ENCODE results near the gene EXOC1.

Gene EXOC1

DNA sequence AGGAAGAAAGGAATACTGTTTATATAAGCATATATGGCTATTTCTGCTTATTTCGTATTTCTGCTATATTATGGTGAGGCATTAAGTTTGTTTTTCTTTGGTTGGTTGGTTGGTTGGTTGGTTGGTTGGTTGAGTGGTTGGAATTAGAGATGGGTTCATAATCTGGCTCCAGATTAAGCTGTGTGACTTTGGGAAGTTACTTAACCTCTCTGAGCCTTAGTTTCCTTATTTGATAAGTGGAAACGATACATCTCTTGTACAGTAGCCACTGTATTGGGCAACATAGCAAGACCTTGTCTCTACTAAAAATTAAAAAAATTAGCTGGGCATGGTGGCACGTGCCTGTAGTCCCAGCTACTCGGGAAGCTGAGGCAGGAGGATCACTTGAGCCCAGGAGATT is 49.2 kb downstream of the EXOC1 start:
- no peak overlapping the region for H3K4me3 ChIP-seq (ENCODE audit: low read depth, low read length)
- DNase-seq (ENCODE audit: low read depth) = no peak
- TF ChIP-seq MYC (IDR thresholded peaks at IDR 0.05; ENCODE audit: low read depth, low read length) (no peak), POLR2A (IDR thresholded peaks at IDR 0.05; ENCODE audit: extremely low read depth, insufficient read length) (no peak)
- TF ChIP-seq, protein P1, sequence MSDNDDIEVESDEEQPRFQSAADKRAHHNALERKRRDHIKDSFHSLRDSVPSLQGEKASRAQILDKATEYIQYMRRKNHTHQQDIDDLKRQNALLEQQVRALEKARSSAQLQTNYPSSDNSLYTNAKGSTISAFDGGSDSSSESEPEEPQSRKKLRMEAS (IDR thresholded peaks at IDR 0.05; ENCODE audit: low read depth, low read length) = no peak
- TF ChIP-seq, protein P2, sequence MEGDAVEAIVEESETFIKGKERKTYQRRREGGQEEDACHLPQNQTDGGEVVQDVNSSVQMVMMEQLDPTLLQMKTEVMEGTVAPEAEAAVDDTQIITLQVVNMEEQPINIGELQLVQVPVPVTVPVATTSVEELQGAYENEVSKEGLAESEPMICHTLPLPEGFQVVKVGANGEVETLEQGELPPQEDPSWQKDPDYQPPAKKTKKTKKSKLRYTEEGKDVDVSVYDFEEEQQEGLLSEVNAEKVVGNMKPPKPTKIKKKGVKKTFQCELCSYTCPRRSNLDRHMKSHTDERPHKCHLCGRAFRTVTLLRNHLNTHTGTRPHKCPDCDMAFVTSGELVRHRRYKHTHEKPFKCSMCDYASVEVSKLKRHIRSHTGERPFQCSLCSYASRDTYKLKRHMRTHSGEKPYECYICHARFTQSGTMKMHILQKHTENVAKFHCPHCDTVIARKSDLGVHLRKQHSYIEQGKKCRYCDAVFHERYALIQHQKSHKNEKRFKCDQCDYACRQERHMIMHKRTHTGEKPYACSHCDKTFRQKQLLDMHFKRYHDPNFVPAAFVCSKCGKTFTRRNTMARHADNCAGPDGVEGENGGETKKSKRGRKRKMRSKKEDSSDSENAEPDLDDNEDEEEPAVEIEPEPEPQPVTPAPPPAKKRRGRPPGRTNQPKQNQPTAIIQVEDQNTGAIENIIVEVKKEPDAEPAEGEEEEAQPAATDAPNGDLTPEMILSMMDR (IDR thresholded peaks at IDR 0.05; ENCODE audit: low read depth, low read length) = no peak

DNA sequence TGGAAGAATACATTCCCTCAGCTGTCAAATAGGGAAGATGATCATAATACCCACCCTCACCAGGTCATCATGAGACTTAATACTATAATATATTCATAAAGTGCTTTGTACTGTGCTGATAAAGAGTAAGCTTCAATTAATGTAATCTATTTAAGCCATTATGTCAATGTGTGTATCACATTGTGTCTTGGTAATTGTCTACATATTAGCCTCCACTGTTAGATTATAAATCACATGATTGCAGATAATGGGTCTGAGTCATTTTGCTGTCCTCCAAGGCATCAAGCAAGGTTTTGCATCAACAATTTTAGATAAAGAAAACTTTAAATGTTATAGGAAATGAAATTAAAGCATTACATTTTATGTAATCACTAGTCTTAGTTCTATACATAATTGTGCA is 50.1 kb downstream of the EXOC1 start:
- TF ChIP-seq, protein P2 (IDR thresholded peaks at IDR 0.05; ENCODE audit: low read depth, low read length) = no peak
- TF ChIP-seq, protein P1 (IDR thresholded peaks at IDR 0.05; ENCODE audit: low read depth, low read length) = no peak
- TF ChIP-seq POLR2A (IDR thresholded peaks at IDR 0.05; ENCODE audit: extremely low read depth, insufficient read length) (no peak), MYC (IDR thresholded peaks at IDR 0.05; ENCODE audit: low read depth, low read length) (no peak)
- no peak for DNase-seq (ENCODE audit: low read depth)
- H3K4me3 ChIP-seq (ENCODE audit: low read depth, low read length) = no peak overlapping the region

DNA sequence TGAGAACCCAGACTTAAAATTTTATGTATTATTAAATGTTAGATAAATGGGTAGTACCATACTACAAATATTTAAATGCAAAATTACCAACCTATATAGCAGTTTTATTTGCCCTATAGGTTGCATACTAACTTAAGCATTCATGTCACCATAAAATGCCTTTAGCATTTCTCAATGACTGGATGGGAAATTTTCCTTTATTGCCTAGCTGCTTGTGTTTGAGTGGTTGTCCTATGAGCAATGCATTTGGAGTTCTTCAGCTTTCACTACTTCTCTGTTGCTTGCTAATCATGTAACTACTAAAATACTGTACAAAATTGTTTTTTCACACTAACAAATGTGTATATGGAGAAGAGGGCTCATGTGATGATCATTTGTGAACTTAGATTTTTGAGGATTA is 51.1 kb downstream of the EXOC1 start:
- TF ChIP-seq, protein P1 (IDR thresholded peaks at IDR 0.05; ENCODE audit: low read depth, low read length) = no peak
- TF ChIP-seq, protein P2 (IDR thresholded peaks at IDR 0.05; ENCODE audit: low read depth, low read length) = no peak
- TF ChIP-seq POLR2A (IDR thresholded peaks at IDR 0.05; ENCODE audit: extremely low read depth, insufficient read length) (no peak), MYC (IDR thresholded peaks at IDR 0.05; ENCODE audit: low read depth, low read length) (no peak)
- no peak overlapping the region for H3K4me3 ChIP-seq (ENCODE audit: low read depth, low read length)
- no peak for DNase-seq (ENCODE audit: low read depth)

DNA sequence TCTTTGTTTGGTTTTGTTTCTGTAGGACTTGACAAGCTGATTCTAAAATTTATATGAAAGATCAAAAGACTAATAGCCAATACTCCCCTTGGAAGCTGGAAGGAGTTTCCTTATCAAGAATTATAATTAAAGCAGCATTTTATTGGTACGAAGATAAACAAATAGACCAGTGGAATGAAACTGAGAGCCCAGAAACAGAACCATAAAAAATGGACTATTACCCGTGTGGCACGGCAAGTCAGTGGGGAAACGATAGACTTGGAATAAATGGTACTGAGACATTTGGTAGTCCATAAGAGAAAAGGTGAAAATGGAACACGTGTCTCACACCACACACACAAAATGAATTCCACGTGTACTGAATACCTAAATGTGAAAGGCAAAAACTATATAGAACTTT is 52.9 kb downstream of the EXOC1 start:
- H3K4me3 ChIP-seq (ENCODE audit: low read depth, low read length) = no peak overlapping the region
- DNase-seq (ENCODE audit: low read depth) = no peak
- TF ChIP-seq, protein P1 (IDR thresholded peaks at IDR 0.05; ENCODE audit: low read depth, low read length) = no peak
- TF ChIP-seq POLR2A (IDR thresholded peaks at IDR 0.05; ENCODE audit: extremely low read depth, insufficient read length) (no peak), MYC (IDR thresholded peaks at IDR 0.05; ENCODE audit: low read depth, low read length) (no peak)
- TF ChIP-seq, protein P2 (IDR thresholded peaks at IDR 0.05; ENCODE audit: low read depth, low read length) = no peak

DNA sequence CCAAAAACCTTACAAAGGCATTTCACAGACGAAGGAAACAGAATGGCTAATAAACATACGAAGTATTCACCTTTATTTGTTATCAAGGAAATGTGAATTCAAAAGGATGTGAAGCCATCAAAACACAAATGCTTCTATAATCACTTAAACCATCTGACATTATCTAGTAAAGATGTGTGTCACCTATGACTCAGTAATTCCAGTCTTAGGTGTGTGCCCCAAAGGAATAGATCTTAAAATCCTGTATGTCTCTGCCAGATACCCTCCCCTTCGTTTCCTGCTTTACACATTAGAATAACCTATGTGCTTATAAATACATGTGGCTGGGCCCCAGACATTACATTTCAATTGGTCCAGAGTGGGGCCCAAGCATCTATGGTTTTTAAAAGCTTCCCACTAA is 53.5 kb downstream of the EXOC1 start:
- DNase-seq (ENCODE audit: low read depth) = no peak
- TF ChIP-seq MYC (IDR thresholded peaks at IDR 0.05; ENCODE audit: low read depth, low read length) = no peak
- TF ChIP-seq, protein P1 (IDR thresholded peaks at IDR 0.05; ENCODE audit: low read depth, low read length) = no peak
- no peak for TF ChIP-seq POLR2A (IDR thresholded peaks at IDR 0.05; ENCODE audit: extremely low read depth, insufficient read length)
- TF ChIP-seq, protein P2 (IDR thresholded peaks at IDR 0.05; ENCODE audit: low read depth, low read length) = no peak
- no peak overlapping the region for H3K4me3 ChIP-seq (ENCODE audit: low read depth, low read length)

DNA sequence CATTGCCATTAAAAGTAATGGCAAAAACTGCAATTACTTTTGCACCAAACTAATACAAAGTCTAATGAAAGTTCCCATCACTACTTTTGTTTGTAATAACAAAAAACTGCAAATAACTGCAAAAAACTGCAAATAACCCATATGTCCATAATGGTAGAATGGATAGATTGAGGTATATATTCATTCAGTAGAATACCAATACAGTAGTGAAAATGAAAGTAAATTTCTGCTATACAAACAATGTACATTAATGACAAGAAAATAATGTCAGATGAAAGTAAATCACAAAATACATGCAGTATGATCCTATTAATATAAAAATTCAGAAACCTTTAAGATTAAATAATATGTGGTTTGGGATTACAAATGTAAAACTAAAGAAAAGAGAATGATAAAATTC is 54.0 kb downstream of the EXOC1 start:
- DNase-seq (ENCODE audit: low read depth) = no peak
- no peak overlapping the region for H3K4me3 ChIP-seq (ENCODE audit: low read depth, low read length)
- TF ChIP-seq, protein P2 (IDR thresholded peaks at IDR 0.05; ENCODE audit: low read depth, low read length) = no peak
- TF ChIP-seq MYC (IDR thresholded peaks at IDR 0.05; ENCODE audit: low read depth, low read length) (no peak), POLR2A (IDR thresholded peaks at IDR 0.05; ENCODE audit: extremely low read depth, insufficient read length) (no peak)
- TF ChIP-seq, protein P1 (IDR thresholded peaks at IDR 0.05; ENCODE audit: low read depth, low read length) = no peak
